ENCODE data around the gene ARFRP1. TPM values are rescaled to one million over a fixed set of nuclear protein-coding genes. Genes with fewer than 3 reads are reported as not detected.
A peak's percentile ranks its signal among the peaks of the same experiment; 100 is the strongest.

ARFRP1 gene
- total RNA-seq, 1 experiment from 2014 or later, result 42.7 TPM

GRCh38 chr20:63659370-63659769 lies 48.4 kb downstream of the ARFRP1 start:
- Histone ChIP-seq H3K18ac (ENCODE audit: insufficient read length, low read depth, low read length) (no peak overlapping the region), H2BK20ac (ENCODE audit: low read depth, low read length, poor library complexity, severe bottlenecking) (no peak overlapping the region), H3K79me1 (ENCODE audit: insufficient read depth, low read depth, low read length, poor library complexity, severe bottlenecking) (no peaks in the 10 kb centered on the region), H3K9ac (ENCODE audit: extremely low read depth, insufficient read length, low read length) (no peak overlapping the region), H4K20me1 (ENCODE audit: control insufficient read depth, insufficient read depth, insufficient read length) (no peaks in the 10 kb centered on the region), H3K4me2 (ENCODE audit: insufficient read depth, insufficient read length, low read length) (peak overlapping the region; percentile 80), H3K23me2 (ENCODE audit: insufficient read length, low read depth, low read length, poor library complexity, severe bottlenecking) (peaks cover 7% of the 10 kb centered on the region), H2BK120ac (ENCODE audit: low read depth, low read length, poor library complexity, severe bottlenecking) (no peak overlapping the region), H3K4me1 (ENCODE audit: insufficient read depth, low read length) (no peaks in the 10 kb centered on the region; the same call in 1 of the 2 replicates), H3K9me3 (ENCODE audit: control insufficient read depth, low read depth, low read length) (no peaks in the 10 kb centered on the region), H2BK12ac (ENCODE audit: insufficient read length, low read depth, low read length) (no peak overlapping the region), H4K8ac (replicated peaks; ENCODE audit: insufficient read length, low read depth, low read length) (no peak overlapping the region), H3K79me2 (ENCODE audit: insufficient read depth, low read length) (no peaks in the 10 kb centered on the region), H3T11ph (ENCODE audit: low read length) (no peak overlapping the region), H2BK5ac (ENCODE audit: insufficient read length, low read length) (no peak overlapping the region), H4K91ac (ENCODE audit: insufficient read length, low read depth, low read length) (no peak overlapping the region), H3K4ac (ENCODE audit: low read depth, low read length) (no peak overlapping the region), H4K5ac (ENCODE audit: insufficient read length, low read depth, low read length) (no peak overlapping the region), H2AFZ (ENCODE audit: low read length) (no peak overlapping the region), H3K27ac (ENCODE audit: insufficient read length, low read depth, low read length) (no peak overlapping the region), H3K56ac (ENCODE audit: insufficient read length, low read depth, low read length) (no peak overlapping the region), H2AK5ac (ENCODE audit: insufficient read length, low read length) (no peak overlapping the region), H3K14ac (ENCODE audit: insufficient read depth, low read length) (no peak overlapping the region), H3K23ac (ENCODE audit: insufficient read length, low read depth, low read length) (no peak overlapping the region), H3K27me3 (ENCODE audit: insufficient read depth, low read length) (no peaks in the 10 kb centered on the region; the same call in 1 of the 2 replicates), H2BK15ac (ENCODE audit: low read depth, low read length) (no peak overlapping the region)
- TF ChIP-seq, protein P1, sequence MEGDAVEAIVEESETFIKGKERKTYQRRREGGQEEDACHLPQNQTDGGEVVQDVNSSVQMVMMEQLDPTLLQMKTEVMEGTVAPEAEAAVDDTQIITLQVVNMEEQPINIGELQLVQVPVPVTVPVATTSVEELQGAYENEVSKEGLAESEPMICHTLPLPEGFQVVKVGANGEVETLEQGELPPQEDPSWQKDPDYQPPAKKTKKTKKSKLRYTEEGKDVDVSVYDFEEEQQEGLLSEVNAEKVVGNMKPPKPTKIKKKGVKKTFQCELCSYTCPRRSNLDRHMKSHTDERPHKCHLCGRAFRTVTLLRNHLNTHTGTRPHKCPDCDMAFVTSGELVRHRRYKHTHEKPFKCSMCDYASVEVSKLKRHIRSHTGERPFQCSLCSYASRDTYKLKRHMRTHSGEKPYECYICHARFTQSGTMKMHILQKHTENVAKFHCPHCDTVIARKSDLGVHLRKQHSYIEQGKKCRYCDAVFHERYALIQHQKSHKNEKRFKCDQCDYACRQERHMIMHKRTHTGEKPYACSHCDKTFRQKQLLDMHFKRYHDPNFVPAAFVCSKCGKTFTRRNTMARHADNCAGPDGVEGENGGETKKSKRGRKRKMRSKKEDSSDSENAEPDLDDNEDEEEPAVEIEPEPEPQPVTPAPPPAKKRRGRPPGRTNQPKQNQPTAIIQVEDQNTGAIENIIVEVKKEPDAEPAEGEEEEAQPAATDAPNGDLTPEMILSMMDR (conservative IDR thresholded peaks at IDR 0.05), result no peak
- Mint-ChIP-seq H3K27me3 (ENCODE audit: low read depth) (no peaks in the 10 kb centered on the region), H3K9me3 (no peaks in the 10 kb centered on the region), H3K4me1 (peaks cover 12 to 22% of the 10 kb centered on the region in 2 experiments), H3K36me3 (ENCODE audit: insufficient read depth in 1 of 3, low read depth in 3 of 3) (peaks cover 9 to 32% (median 29%) of the 10 kb centered on the region in 3 experiments; a peak in 6 of 7 replicates), H3K27ac (peak overlapping the region in 1 of 3 experiments; percentile 49; a peak in 1 of 7 replicates), H3K4me3 (peak overlapping the region; percentile 95 to 97)
- WGBS (ENCODE audit: extremely low coverage, insufficient read length, low lambda C conversion rate), result no CpG with 5 or more reads among the region's 13 CpGs
- no peak for DNase-seq
